Upper lobe of left lung (tissue), 6 donors: ENCODE data around the gene CKM. TPM values are rescaled to one million over a fixed set of nuclear protein-coding genes. Genes with fewer than 3 reads are reported as not detected.

Experiments
- ATAC-seq, 2 donors: fragments of 200-7000 bp; cut with Tn5 transposase; one replicate each; pipeline ENCODE4 v1.9.1; 2022; ENCODE audit warnings: mild to moderate bottlenecking in 2 of 2, moderate library complexity in 2 of 2; ENCODE audit not compliant: low FRiP score in 2 of 2
- DNase-seq, 2 donors: peaks; one replicate each; pipeline ENCODE4 v3.0.0-alpha.2; 2019 to 2020
- H3K27ac ChIP-seq, 4 donors: fragments of 200-600 bp; sonication (generic); one replicate each; pipeline ENCODE4 v1.5.1; 2016 to 2019
- H3K27me3 ChIP-seq, 4 donors: fragments of 200-600 bp; sonication (generic); one replicate each; pipeline ENCODE4 v1.5.1; 2017 to 2019
- H3K36me3 ChIP-seq, 4 donors: fragments of 200-600 bp; sonication (generic); one replicate each; pipeline ENCODE4 v1.5.1; 2016 to 2019
- H3K4me1 ChIP-seq, 4 donors: fragments of 200-600 bp; sonication (generic); one replicate each; pipeline ENCODE4 v1.5.1; 2018 to 2019
- H3K4me3 ChIP-seq, 4 donors: fragments of 200-600 bp; sonication (generic); one replicate each; pipeline ENCODE4 v1.5.1; 2017 to 2019; ENCODE audit warnings: mild to moderate bottlenecking in 2 of 4, moderate library complexity in 1 of 4
- H3K9me3 ChIP-seq, 4 donors: fragments of 200-600 bp; sonication (generic); one replicate each; pipeline ENCODE4 v1.5.1; 2018 to 2019
- EP300 ChIP-seq, 4 donors: sonication (generic); formaldehyde crosslinking; IDR thresholded peaks; one replicate each; pipeline ENCODE4 v1.5.1; 2017; ENCODE audit warnings: antibody characterized with exemption in 4 of 4, control low read depth in 2 of 4
- POLR2A ChIP-seq, 4 donors: fragments of 450-650 bp; IDR thresholded peaks; one replicate each; pipeline ENCODE4 v1.5.1; 2016 to 2017; ENCODE audit warnings: antibody characterized with exemption in 4 of 4, mild to moderate bottlenecking in 2 of 4
- POLR2AphosphoS5 ChIP-seq, 2 donors: sonication (generic); formaldehyde crosslinking; IDR thresholded peaks; one replicate each; pipeline ENCODE4 v1.5.1; 2017; ENCODE audit warnings: antibody characterized with exemption in 2 of 2
- WGBS, 2 donors: methylation state at CpG; one replicate each; pipeline ENCODE4 v1.1.5; 2017 to 2018; 5-methylcytosine and 5-hydroxymethylcytosine counted together
- total RNA-seq, 6 donors: library from RNA; depleted of rRNA in 4 of 6; stranded (reverse); fragments of >200 nt in 4 of 6; gene quantifications; one replicate each; pipeline versions ENCODE4 v1.1.0 to v1.2.1, GENCODE V29; 2016 to 2021
- TF ChIP-seq, protein P1 (sequence below), 6 experiments: fragments of 450-650 bp in 4 of 6; fragments of 200-600 bp in 2 of 6; sonication (generic) in 2 of 6; IDR thresholded peaks; one replicate each; pipeline ENCODE4 v1.5.1; 2016 to 2019; ENCODE audit warnings: antibody characterized with exemption in 6 of 6
- donor health status: DM: no; HTN: no; CAD: no; lungs with moderate emphysema.
- donor health status: DM: no; HTN: yes; CAD: no; lungs with severe emphysema.

CKM gene
- total RNA-seq, 6 donors from 2014 or later = not detected

DNA sequence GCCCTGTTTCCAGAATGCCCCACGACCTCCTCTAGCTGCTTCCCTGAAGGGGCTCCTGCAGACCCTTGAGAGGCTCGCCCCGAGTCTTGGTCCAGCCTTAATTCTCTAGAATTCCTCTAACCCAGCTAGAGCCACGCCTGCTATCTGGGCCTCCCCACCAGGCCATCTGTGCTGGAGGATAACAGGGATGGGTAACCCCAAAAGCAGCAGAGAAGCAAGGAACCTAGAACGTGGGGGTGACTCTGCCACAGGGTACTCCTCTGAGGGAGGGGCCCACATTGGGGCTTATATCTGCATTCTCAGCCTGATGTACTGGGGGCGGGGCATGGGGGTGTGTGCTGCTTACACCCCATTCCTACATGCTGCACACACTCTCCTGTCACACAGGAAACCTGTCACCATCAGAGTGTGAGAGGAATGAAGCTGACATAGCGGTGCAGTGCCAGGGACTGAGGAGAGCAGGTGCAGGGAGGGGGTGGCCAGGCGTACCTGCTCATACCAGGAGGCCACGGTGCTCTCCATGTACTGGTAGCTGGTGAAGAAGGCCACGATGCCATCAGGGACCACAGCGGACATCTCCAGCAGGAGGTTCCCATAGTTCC lies 31.7 kb upstream of the CKM start:
- no peaks in the 10 kb centered on the region for H3K9me3 ChIP-seq
- peaks cover 0 to 58% (median 31%) of the 10 kb centered on the region in 4 donors for H3K36me3 ChIP-seq
- DNase-seq (no peak), ATAC-seq (no peak)
- H3K27me3 ChIP-seq = no peaks in the 10 kb centered on the region
- H3K4me3 ChIP-seq = no peak overlapping the region
- no peaks in the 10 kb centered on the region for H3K4me1 ChIP-seq
- H3K27ac ChIP-seq = no peak overlapping the region
- TF ChIP-seq EP300 (IDR thresholded peaks at IDR 0.05) = no peak
- TF ChIP-seq, protein P1, sequence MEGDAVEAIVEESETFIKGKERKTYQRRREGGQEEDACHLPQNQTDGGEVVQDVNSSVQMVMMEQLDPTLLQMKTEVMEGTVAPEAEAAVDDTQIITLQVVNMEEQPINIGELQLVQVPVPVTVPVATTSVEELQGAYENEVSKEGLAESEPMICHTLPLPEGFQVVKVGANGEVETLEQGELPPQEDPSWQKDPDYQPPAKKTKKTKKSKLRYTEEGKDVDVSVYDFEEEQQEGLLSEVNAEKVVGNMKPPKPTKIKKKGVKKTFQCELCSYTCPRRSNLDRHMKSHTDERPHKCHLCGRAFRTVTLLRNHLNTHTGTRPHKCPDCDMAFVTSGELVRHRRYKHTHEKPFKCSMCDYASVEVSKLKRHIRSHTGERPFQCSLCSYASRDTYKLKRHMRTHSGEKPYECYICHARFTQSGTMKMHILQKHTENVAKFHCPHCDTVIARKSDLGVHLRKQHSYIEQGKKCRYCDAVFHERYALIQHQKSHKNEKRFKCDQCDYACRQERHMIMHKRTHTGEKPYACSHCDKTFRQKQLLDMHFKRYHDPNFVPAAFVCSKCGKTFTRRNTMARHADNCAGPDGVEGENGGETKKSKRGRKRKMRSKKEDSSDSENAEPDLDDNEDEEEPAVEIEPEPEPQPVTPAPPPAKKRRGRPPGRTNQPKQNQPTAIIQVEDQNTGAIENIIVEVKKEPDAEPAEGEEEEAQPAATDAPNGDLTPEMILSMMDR (IDR thresholded peaks at IDR 0.05) = no peak
- TF ChIP-seq POLR2AphosphoS5 (IDR thresholded peaks at IDR 0.05) = no peak
- TF ChIP-seq POLR2A (IDR thresholded peaks at IDR 0.05) = no peak
- 92 to 93% methylated on average over 11 of the region's 11 CpGs for WGBS, 2 donors

DNA sequence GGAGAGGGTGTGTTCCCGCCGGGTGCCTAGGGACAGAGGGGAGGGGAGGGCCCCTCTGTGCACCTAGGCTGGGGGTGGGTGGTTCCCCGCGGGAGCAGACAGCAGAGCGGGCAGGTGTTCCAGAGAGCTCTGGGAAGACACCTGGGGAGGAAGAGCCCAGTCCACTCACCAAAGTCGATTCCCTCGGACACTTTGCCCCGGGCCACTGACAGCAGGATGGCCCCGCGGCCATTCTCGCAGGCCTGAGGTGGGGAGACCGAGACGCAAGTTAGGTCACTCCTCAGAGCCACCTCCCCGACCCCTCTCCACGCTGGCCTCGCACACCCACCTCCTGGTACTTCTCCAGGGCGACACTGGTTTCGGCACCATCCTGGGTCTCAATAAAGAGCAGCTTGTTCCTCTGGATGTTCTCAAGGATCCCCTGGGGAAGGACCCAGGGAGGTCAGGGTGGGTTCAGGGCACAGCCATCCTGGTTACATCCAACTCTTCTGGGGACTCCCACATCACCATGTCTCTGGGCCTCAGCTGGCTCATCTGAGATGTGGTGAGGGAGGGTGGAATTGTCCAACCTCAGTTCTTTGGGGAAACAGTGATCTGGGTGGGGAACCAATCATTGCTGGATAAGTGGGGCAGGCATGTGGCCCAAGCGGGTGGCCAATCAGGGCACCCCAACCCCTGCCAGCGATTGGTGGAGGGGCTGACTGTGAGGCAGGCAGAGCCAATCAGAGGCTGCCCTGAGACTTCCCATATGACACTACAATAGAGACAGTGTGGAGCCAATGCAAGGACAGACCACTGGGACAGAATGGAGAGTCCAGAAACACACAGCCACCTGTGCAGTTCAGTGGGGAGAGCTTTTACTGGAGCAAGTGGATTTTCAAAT lies 30.5 kb upstream of the CKM start:
- WGBS, 2 donors = 93 to 96% methylated on average over 18 to 20 of the region's 20 CpGs
- no peaks in the 10 kb centered on the region for H3K27me3 ChIP-seq
- no peaks in the 10 kb centered on the region for H3K9me3 ChIP-seq
- DNase-seq = no peak
- no peaks in the 10 kb centered on the region for H3K4me1 ChIP-seq
- peaks cover 0 to 52% (median 29%) of the 10 kb centered on the region in 4 donors for H3K36me3 ChIP-seq
- TF ChIP-seq POLR2AphosphoS5 (IDR thresholded peaks at IDR 0.05) (no peak), EP300 (IDR thresholded peaks at IDR 0.05) (no peak), POLR2A (IDR thresholded peaks at IDR 0.05) (no peak)
- TF ChIP-seq, protein P1 (IDR thresholded peaks at IDR 0.05) = no peak
- H3K27ac ChIP-seq = no peak overlapping the region
- H3K4me3 ChIP-seq = no peak overlapping the region
- ATAC-seq = no peak

DNA sequence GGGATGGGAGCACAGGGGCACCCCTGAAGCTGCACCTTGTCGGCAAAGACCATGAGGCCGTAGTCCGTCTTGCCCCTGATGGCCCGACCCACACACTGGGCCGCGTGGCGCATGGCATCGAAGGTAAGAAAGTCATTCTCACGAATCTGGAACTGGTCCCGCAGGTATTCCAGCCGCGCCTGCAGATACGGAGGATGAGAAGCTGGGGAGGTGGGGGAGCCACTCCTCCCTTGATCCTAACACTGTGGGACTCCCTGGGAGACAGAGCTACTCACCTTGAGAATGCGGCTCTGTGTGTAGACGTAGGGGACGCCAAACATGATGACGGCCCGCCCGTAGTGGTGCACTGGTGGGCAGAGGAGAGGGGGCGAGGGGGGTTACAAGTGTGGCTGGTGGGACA lies 29.8 kb upstream of the CKM start:
- no peak overlapping the region for H3K4me3 ChIP-seq
- H3K9me3 ChIP-seq = no peaks in the 10 kb centered on the region
- H3K27ac ChIP-seq = no peak overlapping the region
- DNase-seq = no peak
- 91 to 93% methylated on average over 12 to 20 of the region's 20 CpGs for WGBS, 2 donors
- peaks cover 0 to 51% (median 29%) of the 10 kb centered on the region in 4 donors for H3K36me3 ChIP-seq
- TF ChIP-seq POLR2A (IDR thresholded peaks at IDR 0.05) (no peak), EP300 (IDR thresholded peaks at IDR 0.05) (no peak), POLR2AphosphoS5 (IDR thresholded peaks at IDR 0.05) (no peak)
- TF ChIP-seq, protein P1 (IDR thresholded peaks at IDR 0.05) = no peak
- H3K27me3 ChIP-seq = no peaks in the 10 kb centered on the region
- H3K4me1 ChIP-seq = no peaks in the 10 kb centered on the region
- no peak for ATAC-seq

DNA sequence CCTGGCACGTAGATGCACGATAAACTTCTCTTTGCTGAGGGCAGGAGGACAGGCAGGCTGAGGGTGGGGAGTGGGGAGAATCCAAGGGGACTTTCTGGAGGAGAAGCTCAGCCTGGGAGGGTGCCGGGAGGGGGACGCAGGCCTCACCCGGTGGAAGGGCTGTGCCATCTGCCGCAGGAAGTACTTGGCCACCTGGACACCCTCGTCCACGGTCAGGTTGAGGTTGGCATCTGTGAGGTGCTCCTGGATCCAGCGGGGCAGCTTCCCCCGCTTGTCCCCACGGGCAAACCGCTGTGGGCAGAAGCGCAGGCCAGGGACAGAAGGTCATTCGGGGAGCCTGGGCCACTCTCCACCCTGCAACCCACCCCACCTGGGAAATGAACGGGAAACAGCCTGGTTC lies 29.4 kb upstream of the CKM start:
- no peaks in the 10 kb centered on the region for H3K9me3 ChIP-seq
- ATAC-seq = no peak
- H3K36me3 ChIP-seq = peaks cover 0 to 47% (median 27%) of the 10 kb centered on the region in 4 donors
- H3K27ac ChIP-seq = no peak overlapping the region
- no peaks in the 10 kb centered on the region for H3K4me1 ChIP-seq
- TF ChIP-seq EP300 (IDR thresholded peaks at IDR 0.05) = no peak
- TF ChIP-seq, protein P1 (IDR thresholded peaks at IDR 0.05) = no peak
- TF ChIP-seq POLR2A (IDR thresholded peaks at IDR 0.05) = no peak
- TF ChIP-seq POLR2AphosphoS5 (IDR thresholded peaks at IDR 0.05) = no peak
- H3K27me3 ChIP-seq = no peaks in the 10 kb centered on the region
- H3K4me3 ChIP-seq = no peak overlapping the region
- no peak for DNase-seq
- WGBS, 2 donors = 90 to 91% methylated on average over 5 to 15 of the region's 15 CpGs
